Large intestine (tissue), 3 donors: ENCODE measurements around the gene IL1A. TPM values are rescaled to one million over a fixed set of nuclear protein-coding genes. Genes with fewer than 3 reads are reported as not detected.
A peak's percentile ranks its signal among the peaks of the same experiment; 100 is the strongest.

Experiments used
- DNase-seq, 2 donors: peaks; one replicate each; pipeline versions ENCODE4 v3.0.0 to v3.0.0-alpha.2; 2013
- H3K27ac ChIP-seq: one replicate; pipeline ENCODE4 v1.5.1; 2013; ENCODE audit warnings: low read length
- H3K27me3 ChIP-seq: 2 replicates; pipeline ENCODE4 v1.6.1; 2013; ENCODE audit warnings: low read length; ENCODE audit not compliant: control insufficient read depth, insufficient read depth
- H3K36me3 ChIP-seq: 2 replicates; pipeline ENCODE4 v1.6.1; 2013; ENCODE audit warnings: low read length; ENCODE audit not compliant: control insufficient read depth, insufficient read depth
- H3K4me1 ChIP-seq: one replicate; pipeline ENCODE4 v1.6.1; 2013; ENCODE audit warnings: low read length; ENCODE audit not compliant: control insufficient read depth, insufficient read depth
- H3K4me3 ChIP-seq: one replicate; pipeline ENCODE4 v1.5.1; 2013; ENCODE audit warnings: low read length
- H3K9me3 ChIP-seq: one replicate; pipeline ENCODE4 v1.6.1; 2013; ENCODE audit warnings: mild to moderate bottlenecking, low read depth, low read length, moderate library complexity; ENCODE audit not compliant: control insufficient read depth
- WGBS: methylation state at CpG from one replicate; pipeline ENCODE4 v1.1.5; 2013; ENCODE audit warnings: low lambda C conversion rate; ENCODE audit not compliant: insufficient coverage; 5-methylcytosine and 5-hydroxymethylcytosine counted together
- polyA plus RNA-seq: library from polyadenylated mRNA; unstranded; fragments of 120-200 nt; gene quantifications from one replicate; pipeline ENCODE4 v1.2.1, GENCODE V29; 2013

The IL1A gene
- polyA plus RNA-seq, 1 donor: 0.09 TPM

DNA sequence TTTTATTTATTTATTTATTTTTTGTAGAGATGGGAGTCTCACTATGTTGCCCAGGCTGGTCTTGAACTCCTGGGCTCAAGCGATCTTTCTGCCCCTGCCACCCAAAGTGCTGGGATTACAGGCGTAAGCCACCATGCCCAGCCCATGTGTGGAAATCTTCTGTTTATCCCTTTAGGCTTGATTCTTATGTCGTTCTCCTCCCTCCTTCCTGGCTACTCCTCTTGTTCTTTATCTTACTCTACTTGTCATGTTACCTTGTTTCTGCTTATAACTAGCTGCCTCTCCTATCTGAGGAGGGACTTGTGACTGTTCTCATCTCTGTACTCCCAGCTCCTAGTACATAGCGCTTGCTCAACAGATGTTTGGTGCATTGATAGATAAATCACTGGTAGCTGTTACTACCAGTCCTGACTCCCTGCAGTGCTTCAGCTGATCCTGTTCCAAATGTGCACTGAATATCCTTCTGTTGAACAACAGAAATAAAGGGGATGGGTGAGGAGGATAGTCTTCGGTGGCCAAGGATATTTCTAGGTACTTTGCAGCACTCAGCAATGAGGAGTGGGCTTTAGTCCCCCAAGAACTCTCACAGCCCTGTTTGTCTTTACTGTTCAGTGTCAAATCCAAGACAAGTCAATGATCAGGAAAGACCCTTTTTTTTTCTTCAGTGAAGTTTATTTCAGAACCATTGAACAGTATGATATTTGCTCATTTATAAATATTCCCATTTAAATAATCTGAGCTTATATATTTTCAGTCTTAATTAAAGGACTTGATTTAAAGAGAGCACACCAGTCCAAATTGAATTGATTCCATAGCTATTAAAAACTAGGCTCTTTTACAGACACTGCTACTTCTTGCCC lies 45.0 kb upstream of the IL1A start:
- no peaks in the 10 kb centered on the region for H3K36me3 ChIP-seq
- no peaks in the 10 kb centered on the region for H3K9me3 ChIP-seq
- no peaks in the 10 kb centered on the region for H3K27me3 ChIP-seq
- H3K4me3 ChIP-seq: no peak overlapping the region
- peak in 1 of 2 donors; percentile 45 for DNase-seq
- H3K4me1 ChIP-seq: peaks cover 6% of the 10 kb centered on the region
- WGBS: 17% methylated on average over 1 of the region's 5 CpGs
- no peak overlapping the region for H3K27ac ChIP-seq

DNA sequence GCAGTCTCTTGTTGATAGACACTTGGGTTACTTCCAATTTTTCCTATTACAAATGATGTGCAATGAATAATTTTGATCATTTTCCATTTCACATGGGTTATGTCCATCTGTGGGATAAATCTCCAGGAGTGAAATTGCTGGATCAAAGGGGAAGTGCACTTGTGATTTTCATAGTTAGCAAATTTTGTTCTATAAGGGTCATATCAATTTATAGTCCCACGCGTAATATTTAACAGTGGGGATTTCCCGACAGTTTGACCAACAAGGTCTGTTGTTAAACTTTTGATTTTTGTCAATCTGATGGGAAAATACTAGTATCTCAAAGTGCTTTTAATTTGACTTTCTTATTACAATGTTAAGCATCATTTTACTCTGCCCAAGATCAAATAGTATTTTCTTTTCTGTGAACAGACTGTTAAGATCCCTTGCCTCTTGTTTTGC lies 44.0 kb upstream of the IL1A start:
- Histone ChIP-seq H3K4me3 (no peak overlapping the region), H3K36me3 (no peaks in the 10 kb centered on the region), H3K9me3 (no peaks in the 10 kb centered on the region), H3K27me3 (no peaks in the 10 kb centered on the region), H3K4me1 (no peaks in the 10 kb centered on the region), H3K27ac (no peak overlapping the region)
- DNase-seq: no peak
- 94% methylated on average over 3 of the region's 3 CpGs for WGBS

DNA sequence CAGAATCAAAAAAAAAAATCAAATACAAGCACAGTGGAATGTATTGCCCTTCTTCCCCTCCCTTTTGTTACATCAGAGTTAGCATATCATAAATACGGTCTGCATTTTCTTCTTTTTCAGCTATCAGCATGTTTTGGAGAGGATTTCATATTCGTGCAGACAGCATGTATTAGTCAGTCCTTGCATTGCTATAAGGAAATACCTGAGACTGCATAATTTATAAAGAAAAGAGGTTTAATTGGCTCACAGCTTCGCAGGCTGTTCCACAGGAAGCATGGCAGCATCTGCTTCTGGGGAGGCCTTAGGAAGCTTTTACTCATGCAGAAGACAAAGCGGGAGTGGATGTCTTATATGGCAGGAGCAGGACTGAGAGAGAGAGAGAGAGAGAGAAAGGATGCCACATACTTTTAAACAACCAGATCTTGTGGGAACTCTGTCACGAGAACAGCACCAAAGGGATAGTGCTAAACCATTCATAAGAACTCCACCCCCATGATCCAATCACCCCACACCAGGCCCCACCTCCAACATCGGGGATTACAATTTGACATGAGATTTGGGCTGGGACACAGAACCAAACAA lies 43.4 kb upstream of the IL1A start:
- no peak overlapping the region for H3K27ac ChIP-seq
- no peak for DNase-seq
- H3K36me3 ChIP-seq: no peaks in the 10 kb centered on the region
- no peaks in the 10 kb centered on the region for H3K9me3 ChIP-seq
- 83% methylated on average over 1 of the region's 6 CpGs for WGBS
- H3K4me3 ChIP-seq: no peak overlapping the region
- no peaks in the 10 kb centered on the region for H3K4me1 ChIP-seq
- no peaks in the 10 kb centered on the region for H3K27me3 ChIP-seq

DNA sequence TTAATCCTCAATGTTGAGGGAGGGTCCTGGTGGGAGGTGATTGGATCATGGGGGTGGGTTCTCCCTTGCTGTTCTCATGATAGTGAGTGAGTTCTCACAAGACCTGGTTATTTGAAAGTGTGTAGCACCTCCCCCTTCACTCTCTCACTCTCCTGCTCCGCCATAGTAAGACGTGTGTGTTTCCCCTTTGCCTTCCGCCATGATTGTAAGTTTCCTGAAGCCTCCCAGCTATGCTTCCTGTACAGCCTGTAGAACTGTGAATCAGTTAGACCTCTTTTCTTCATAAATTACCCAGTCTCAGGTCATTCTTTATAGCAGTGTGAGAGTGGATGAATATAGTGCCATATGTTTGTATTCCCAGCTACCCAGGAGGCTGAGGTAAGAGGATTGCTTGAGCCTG lies 42.7 kb upstream of the IL1A start:
- Histone ChIP-seq H3K4me1 (peaks cover 2% of the 10 kb centered on the region), H3K9me3 (no peaks in the 10 kb centered on the region), H3K36me3 (no peaks in the 10 kb centered on the region), H3K27me3 (no peaks in the 10 kb centered on the region), H3K4me3 (no peak overlapping the region), H3K27ac (no peak overlapping the region)
- WGBS: 67% methylated on average over 1 of the region's 3 CpGs
- no peak for DNase-seq

DNA sequence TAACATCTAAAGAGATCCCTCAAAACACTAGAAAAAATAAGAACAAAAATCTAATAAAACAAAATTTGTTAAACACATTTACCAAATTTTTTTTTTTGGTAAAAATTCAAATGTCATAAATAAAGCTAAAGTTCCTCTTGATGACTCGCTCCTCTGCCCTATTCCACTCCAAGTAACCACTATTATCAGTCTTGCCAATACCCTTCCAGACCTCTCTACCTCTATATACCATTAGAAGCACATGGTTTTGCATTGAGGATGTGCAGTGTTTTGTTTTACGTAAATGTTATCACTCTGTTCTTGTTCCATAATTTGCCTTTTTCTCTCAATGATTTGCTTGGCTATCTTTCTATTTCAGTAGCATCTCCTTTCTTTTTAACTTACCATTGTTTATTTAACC lies 41.4 kb upstream of the IL1A start:
- Histone ChIP-seq H3K27ac (no peak overlapping the region), H3K4me3 (no peak overlapping the region), H3K4me1 (peaks cover 5% of the 10 kb centered on the region), H3K9me3 (no peaks in the 10 kb centered on the region), H3K27me3 (no peaks in the 10 kb centered on the region), H3K36me3 (no peaks in the 10 kb centered on the region)
- no peak for DNase-seq
- WGBS: no CpG with 5 or more reads among the region's 2 CpGs

DNA sequence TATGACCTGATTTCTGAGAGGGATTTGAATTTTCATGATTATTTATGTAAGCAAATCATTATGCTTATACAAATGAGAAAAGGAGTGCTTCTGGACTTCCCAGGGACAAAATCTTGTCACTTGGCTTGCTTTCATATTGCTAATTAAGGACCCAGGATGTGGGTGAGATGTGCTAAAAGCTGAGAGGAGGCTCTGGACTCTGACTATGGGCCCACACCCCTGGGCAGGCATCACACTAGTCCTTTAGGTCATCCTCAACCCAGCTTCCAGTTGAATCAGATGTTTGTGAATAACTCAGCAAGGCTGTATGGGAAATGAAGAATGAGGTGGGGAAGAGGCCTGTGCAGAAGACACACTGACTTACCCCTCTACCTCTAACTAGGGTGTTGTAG lies 40.4 kb upstream of the IL1A start:
- Histone ChIP-seq H3K36me3 (no peaks in the 10 kb centered on the region), H3K27me3 (no peaks in the 10 kb centered on the region), H3K9me3 (no peaks in the 10 kb centered on the region), H3K4me1 (peaks cover 5% of the 10 kb centered on the region), H3K4me3 (no peak overlapping the region), H3K27ac (no peak overlapping the region)
- DNase-seq: no peak

DNA sequence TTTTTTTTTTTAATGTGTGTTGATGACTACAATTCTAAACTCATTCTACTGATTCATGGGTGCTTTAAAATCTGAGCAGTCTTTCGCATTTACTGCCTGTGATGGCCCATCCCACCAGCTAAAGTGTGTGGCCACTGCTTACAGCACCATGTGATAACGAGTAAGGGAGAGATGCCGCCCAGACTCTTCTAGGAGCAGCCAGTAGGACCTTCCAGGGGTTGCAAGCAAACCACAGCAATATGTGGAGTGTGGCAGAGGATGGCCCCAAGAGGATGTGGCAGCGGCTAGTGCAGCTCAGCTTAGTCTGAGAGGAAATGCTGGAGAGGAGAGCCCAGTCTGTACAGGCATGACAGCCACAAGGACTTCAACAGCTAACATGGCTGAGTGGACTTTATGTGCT lies 37.4 kb upstream of the IL1A start:
- H3K9me3 ChIP-seq: no peaks in the 10 kb centered on the region
- no peaks in the 10 kb centered on the region for H3K36me3 ChIP-seq
- WGBS: no CpG with 5 or more reads among the region's 4 CpGs
- H3K27ac ChIP-seq: no peak overlapping the region
- DNase-seq: no peak
- peaks cover 5% of the 10 kb centered on the region for H3K4me1 ChIP-seq
- H3K4me3 ChIP-seq: no peak overlapping the region
- no peaks in the 10 kb centered on the region for H3K27me3 ChIP-seq

DNA sequence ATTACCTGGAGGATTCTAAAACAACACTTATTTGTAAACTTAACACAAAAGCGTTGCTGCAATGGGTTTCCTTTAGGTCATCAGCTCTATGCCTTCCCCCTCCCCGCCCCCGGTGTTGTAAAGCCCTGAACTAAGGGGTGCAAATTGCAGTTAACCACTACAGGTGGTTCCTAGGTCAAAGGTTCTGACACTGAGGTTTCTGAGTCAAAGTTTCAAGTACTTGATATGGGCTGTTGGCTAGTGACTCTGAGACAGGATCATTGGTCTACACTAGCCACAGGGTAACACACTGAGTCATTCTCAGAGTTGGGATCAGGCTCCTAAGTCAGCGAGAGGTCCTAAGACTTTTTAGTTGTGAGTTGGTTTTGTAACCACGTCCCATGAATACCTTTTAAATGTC lies 36.8 kb upstream of the IL1A start:
- WGBS: no CpG with 5 or more reads among the region's 5 CpGs
- no peak for DNase-seq
- no peaks in the 10 kb centered on the region for H3K27me3 ChIP-seq
- no peak overlapping the region for H3K4me3 ChIP-seq
- H3K36me3 ChIP-seq: no peaks in the 10 kb centered on the region
- H3K4me1 ChIP-seq: peaks cover 5% of the 10 kb centered on the region
- H3K9me3 ChIP-seq: no peaks in the 10 kb centered on the region
- no peak overlapping the region for H3K27ac ChIP-seq

DNA sequence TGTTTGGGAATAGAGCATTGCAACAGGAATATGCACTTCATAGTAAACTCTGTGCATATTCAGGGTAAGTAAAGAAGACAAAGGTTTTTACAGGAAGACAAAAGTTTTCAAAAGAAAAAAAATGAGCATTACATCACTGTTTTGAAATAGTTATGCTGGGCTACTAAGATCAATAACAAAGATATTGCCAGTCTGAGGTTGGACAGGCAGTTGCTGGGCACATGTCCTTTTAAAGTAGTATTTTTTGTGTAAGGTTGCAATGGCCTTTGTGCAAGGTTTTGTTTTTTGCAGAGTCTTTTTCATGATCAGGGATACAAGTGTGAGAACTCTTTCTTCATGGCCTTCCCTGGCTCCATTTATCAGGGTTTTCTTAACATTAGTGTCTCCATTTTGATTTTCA lies 36.0 kb upstream of the IL1A start:
- no peaks in the 10 kb centered on the region for H3K27me3 ChIP-seq
- no peaks in the 10 kb centered on the region for H3K36me3 ChIP-seq
- DNase-seq: no peak

DNA sequence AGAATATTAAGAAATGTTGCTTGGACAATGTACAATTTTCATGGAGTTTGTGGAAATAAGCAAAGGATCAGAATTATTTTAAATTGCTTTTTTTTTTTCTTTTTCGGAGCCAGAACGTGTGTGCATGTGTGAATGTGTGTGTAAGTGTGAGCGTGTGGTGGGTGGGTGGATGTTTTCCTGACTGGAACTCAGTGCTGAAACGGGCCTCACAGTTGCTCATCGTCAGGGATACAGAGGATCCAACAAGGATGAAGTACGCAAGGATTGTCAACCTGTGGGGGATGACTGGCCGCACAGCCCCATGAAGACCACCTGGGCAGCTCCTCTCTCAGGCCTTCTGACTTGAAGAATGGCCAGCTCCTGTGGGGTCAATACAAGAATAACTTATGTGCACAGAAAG lies 34.8 kb upstream of the IL1A start:
- no peaks in the 10 kb centered on the region for H3K27me3 ChIP-seq
- peaks cover 5% of the 10 kb centered on the region for H3K4me1 ChIP-seq
- DNase-seq: no peak
- H3K36me3 ChIP-seq: no peaks in the 10 kb centered on the region
- H3K4me3 ChIP-seq: no peak overlapping the region
- WGBS: no CpG with 5 or more reads among the region's 7 CpGs
- no peaks in the 10 kb centered on the region for H3K9me3 ChIP-seq
- H3K27ac ChIP-seq: no peak overlapping the region

More for the DNA sequence above, 36.0 kb upstream of the IL1A start:
- no peak overlapping the region for H3K27ac ChIP-seq
- peaks cover 5% of the 10 kb centered on the region for H3K4me1 ChIP-seq
- no peak overlapping the region for H3K4me3 ChIP-seq
- H3K9me3 ChIP-seq: no peaks in the 10 kb centered on the region
